Cardiac septum (tissue), 1 donor: Measurements from ENCODE around the gene TLE7. TPM values are rescaled to one million over a fixed set of nuclear protein-coding genes. Genes with fewer than 3 reads are reported as not detected.
A peak's percentile ranks its signal among the peaks of the same experiment; 100 is the strongest.

Source experiments
- DNase-seq: peaks from one replicate; pipeline ENCODE4 v3.0.0-alpha.2; 2020; ENCODE audit warnings: low spot score
- intact Hi-C: fragments of 100-400 bp; cut with DNase I; formaldehyde crosslinking; loops from one replicate; pipeline ENCODE4 v1.14.0; 2022
- long read RNA-seq: library from polyadenylated mRNA; unstranded; transcript quantifications from one replicate; pipeline ENCODE4 v2.0.0, GENCODE V29; 2021
- total RNA-seq: library from RNA; stranded (reverse); fragmentation: NEBNext Ultra II Directional; extraction: Animal tissue kit (Norgen Biotek cat#: 25700); gene quantifications from one replicate; pipeline ENCODE4 v1.2.1, GENCODE V29; 2021
- donor health status: DM: no; HTN: no; CAD: no.

The TLE7 gene
- total RNA-seq = not detected
- long read RNA-seq = 0 reads

DNA sequence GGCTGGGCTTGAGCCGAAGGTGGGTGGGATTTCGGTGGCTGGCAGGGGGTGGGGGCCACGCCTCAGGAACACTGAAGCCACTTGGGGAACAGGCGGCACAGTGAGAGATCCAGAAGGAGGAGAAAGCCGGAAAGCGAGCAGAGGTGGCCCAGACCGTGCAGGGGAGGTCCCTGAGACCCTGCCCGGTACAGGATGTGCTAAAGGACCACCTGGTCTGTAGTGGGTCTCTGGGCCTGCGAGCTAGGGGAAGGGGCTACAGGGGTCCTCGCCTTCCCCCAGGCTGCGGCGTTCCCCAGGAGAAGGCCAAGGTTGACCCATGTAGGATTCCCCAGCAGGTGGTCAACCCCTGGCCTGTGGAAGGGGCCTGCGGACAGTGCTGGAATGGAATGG, at the start of gene TLE7:
TSS of gene TLE7 (minus strand) at position 4 of the 390 bp plus-strand sequence. CDS start 8,730 bp downstream, outside the sequence.
- intact Hi-C loops = no loop called here
- DNase-seq = no peak

DNA sequence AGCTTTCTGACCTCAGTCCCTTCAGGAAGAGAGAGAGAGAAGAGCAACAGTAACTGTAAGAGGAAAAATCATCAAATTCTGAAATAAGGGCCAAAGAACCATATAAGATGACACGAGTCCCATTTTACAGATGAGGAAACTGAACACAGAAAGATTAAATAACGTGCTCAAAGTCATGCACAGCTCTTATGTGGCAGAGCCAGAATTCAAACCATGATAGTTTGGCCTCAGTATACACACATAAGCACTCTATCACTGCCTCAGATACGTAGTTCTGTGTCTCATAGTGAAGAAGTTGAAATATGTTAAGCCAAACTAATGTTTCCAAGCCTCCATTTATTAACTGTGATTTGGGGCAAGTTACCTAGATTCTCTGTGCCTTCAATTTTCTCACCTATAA, 49.2 kb upstream of the TLE7 start:
- intact Hi-C loops = no loop called here
- no peak for DNase-seq

DNA sequence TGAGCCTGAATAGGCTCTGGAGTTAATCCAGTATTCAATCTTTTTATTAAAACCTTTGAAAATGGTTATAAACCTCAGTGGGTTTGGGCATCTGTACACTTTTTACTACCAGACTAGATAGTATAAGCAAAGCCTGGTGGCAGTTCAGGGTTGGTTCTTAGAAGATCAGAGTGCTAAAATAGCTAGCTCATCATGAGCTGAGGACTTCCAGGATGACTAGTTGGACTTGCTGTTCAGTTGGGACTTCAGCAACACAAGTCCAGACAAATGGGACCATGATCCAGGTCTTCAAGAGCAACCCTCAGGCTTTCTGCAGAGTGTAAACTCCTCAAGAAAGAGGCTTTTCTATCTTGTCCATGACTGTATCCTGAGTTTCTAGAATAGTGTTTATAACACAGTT, 48.5 kb upstream of the TLE7 start:
- intact Hi-C loops = no loop called here
- DNase-seq = no peak

DNA sequence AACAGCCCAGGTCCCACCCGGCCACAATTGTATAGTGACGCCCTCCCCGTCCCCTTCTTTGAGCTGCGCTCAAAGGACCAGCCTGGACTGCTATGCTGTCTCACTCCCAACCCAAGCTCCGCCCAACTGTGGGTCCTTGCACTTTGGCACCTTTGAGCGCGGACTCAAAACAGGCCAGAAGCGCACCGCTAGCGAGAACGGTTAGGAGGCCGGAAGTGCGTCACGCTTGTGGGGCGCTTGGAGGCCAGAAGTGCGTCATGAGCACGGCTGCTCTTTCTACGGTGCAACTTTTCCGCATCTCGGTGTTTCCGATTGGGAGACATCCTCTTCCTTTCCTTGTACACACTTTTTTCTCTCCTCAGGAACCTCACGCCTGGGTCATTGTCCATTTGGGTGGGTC, 47.3 kb upstream of the TLE7 start, which contains the start of gene ZNF19:
TSS of gene ZNF19 (minus strand) at position 203 of the 400 bp plus-strand sequence. CDS start 7,210 bp downstream, outside the sequence.
- intact Hi-C loops = no loop called here
- DNase-seq = no peak

DNA sequence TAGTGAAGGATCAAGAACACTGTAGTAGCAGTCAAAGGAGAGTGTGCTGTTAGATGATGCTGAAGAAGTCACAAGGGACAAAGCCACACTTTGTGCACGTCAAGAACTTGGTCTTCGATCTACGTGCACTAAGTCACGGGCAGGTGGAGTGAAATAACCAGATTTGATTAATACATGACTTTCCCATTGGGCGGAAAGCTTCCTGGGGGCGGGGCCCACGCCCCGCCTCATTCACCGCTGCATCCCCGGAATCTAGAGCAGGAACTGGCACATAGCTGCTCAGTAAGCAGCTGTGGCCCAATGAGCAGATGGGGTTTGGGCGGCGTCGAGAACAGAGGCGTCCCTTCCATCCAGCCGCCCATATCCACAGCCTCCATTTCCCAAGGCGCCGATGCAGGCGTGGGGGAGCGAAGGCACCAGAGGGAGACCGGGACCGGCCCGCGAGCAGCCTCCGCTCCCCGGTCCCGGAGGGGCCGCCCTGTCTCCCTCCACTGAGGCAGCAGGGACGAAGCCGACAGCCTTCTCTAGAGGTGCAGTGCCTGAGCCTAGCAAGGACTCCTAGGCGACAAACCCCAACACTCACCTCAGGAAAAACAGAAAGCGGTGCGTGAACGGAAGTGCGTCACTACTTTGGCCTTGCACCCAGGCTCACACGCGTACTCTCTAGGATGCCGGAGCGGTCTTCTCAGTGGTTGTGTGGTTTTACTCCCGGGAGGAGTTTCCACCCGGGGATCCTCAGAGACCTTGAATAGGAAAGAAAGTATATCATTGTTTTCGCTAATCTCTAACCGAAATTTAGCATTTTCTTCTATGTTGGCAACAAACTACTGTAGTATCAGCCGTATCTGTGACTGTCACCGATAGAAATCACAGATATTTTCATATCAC, 42.4 kb upstream of the TLE7 start:
- intact Hi-C loops = loop anchor here (1.0 kb wide), 1 partner anchor 23 kb away; no protein-coding TSS in a partner anchor
- DNase-seq = peak; percentile 93

DNA sequence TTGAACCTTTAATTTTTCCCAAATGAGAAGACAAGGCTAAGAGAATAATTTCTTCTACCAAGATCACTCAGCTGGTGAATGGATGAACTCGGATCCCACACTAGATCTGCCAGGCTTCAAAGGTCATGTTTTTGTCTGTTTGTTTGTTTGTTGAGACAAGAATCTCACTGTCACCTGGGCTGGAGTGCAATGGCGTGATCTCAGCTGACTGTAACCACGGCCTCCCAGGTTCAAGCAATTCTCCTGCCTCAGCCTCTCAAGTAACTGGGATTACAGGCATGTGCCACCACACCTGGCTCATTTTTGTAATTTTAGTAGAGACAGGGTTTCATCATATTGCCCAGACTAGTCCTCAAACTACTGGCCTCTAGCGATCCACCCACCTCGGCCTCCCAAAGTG, 40.7 kb upstream of the TLE7 start:
- intact Hi-C loops = no loop called here
- DNase-seq = no peak

DNA sequence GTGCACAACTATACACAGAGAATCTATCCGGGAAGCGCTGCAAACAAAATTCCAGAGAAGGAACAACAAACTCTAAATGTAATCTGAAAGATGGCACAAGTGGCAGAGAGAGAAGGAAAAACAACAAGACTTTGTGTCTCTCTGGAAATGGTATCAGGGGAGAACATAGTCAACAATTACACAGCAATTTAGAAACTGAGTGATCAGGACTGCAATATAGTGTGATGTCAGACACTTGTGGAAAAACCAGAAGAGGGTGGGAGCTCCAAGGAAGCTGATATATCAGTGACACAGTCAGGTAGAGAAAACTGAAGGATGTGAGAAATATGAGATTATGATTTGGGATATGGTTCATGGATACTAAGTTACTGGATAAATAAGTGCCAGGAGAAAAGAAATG, 39.1 kb upstream of the TLE7 start:
- intact Hi-C loops = no loop called here
- no peak for DNase-seq

DNA sequence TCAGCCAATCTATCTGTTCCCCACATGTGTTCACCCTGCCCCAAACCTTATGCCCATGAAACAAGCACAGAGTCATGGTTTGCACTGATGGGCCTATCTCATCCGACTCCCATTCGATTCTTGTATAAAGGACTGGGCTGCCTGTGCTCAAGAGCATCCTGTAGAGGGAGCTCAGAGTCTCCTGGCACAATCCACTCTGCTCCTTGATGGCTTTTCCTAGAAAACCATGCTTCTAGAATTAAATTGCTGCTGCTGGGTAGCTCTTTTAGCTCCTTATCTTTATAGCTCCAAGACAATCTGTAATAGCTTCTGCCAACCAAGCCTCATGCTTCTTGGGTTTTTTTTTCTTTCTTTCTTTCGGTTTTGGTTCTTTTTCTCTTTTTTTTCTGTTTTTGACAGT, 37.6 kb upstream of the TLE7 start:
- intact Hi-C loops = no loop called here
- no peak for DNase-seq

DNA sequence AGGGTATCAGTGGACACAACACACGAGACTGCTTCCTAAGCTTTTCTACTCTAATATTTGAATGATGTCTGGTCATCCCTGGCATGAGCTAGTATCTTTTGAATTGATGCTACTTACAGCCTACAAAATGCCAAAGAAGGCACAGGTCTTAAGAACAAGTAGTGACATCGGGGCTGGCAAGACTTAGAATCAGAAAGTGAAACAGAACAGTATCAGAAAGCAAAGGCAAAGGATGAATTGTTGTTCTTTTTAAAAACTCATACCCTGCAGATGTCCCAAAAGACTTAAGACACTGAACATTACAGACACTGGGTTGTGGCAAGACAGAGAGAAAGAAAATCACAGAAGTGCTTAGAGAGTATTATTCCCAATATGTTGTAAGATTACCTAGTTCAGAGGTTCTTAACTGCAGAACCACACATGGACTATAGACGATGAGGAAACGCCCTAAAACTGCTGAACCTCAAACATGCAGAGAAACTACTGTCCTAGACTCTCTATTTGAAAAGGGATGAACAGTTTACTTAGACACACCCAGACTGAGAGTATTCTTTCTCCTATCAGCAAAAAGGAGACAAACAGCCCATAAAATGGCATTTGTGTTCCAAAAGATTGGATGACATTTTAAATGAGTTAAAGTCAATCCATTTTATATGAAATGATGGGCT, 34.7 kb upstream of the TLE7 start:
- DNase-seq = no peak
- intact Hi-C loops = no loop called here

DNA sequence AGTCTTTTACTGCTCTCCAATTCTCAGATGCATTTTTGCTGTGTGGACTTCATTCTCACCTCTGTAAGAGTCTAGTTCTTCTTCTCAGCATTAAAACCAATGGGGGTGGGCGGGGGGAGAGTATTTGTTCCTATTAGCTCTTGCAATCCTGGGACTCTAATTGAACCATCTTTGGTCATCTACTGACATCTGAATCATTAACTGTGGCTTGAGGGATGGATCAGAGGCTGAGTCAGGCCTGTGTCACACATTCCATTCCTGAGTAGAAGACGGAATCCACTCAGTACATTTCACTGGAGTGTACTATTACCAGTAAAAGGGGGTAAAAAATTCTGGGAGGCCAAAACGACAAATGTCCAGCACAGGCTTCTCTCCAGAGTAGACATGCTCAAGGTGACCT, 33.0 kb upstream of the TLE7 start:
- intact Hi-C loops = no loop called here
- DNase-seq = no peak

DNA sequence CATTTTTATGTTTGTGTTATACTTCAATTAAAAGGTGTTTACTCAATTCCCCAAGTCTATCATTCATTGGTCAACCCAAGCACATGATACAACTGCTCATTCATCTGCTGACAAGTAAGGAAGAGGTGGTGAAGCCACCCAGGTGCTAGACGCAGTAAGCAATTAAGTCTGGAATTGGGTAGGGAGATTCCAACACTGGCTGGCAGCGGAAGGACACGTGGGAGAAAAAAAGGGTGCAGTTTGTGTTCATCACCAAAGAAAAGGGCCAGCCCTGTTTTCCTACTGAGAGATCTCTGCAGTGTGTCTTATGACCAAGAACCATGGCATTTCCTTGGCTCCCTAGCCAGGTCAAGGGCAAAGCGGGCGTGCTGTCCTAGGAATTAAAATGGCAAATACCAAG, 32.0 kb upstream of the TLE7 start:
- intact Hi-C loops = no loop called here
- DNase-seq = no peak

DNA sequence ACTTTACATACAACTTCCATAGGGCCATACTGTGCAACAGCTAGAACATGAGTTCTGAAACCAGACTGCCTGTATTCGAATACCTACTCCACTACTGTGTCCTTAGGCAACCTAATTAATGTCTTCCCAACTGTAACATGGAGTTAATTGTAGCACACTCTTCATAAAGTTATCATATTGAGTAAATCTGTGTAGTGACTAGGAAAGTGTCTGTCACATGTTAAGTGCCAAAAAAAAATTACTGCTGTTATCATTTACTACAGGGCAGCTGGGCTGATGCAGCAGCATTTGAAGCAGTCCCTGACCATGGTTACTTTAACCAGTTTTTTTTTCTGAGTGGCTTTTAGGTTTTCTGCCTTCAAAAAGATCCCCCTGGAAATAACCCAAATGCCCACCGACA, 31.1 kb upstream of the TLE7 start:
- intact Hi-C loops = no loop called here

DNA sequence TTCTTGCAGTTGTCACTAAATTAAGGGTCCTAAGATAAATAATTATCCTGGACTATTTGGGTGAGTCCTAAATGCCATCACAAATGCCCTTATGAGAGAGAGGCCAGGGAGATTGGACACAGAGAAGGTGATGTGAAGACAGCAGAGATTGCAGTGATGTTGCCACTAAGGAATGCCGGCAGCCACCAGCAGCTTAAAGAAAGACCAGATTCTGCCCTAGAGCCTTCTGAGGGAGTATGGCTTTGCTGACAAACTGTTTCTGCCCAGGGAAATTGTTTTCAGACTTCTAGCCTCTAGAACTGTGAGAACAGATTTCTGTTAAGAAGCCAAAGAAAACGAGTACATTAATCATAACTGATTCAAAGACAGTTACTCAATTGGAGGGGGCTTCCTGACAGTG, 30.2 kb upstream of the TLE7 start:
- no peak for DNase-seq
- intact Hi-C loops = no loop called here

More for the DNA sequence above, 31.1 kb upstream of the TLE7 start:
- DNase-seq = no peak

DNA sequence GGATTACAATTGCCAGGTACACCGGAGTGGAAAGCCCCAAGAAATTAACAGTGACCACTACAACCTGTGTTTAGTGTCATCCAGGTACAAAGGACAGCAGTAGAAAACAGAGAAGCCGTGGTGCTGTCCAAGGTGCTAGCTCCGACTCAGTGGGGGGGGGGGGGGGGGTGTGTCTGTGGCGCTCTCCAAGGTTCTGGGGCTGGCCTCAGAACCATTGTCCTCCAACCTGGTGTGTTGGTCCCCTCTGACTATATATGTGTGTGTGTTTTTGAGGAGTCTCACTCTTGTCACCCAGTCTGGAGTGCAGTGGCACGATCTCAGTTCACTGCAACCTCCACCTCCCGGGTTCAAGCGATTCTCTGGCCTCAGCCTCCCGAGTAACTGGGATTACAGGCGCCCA, 26.0 kb upstream of the TLE7 start:
- intact Hi-C loops = no loop called here
- DNase-seq = no peak

DNA sequence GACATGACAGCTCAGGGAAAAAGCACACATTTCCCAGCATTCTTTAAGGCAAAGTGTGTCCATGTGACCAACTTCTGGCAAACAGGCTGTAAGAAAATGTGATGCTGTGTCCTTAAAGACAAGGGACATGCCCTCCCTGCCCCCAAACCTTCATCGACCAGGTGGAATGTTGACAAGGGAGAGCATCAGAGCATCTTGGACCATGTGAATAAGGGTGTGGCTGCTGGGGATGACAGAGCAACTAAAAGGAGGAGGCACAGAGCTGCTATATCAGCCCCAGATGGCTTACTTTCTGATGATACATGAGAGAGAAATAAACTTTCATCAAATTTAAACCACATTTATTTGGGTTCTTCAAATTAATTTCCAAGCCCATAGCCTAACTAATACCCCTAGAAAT, 22.4 kb upstream of the TLE7 start:
- intact Hi-C loops = no loop called here
- DNase-seq = no peak

DNA sequence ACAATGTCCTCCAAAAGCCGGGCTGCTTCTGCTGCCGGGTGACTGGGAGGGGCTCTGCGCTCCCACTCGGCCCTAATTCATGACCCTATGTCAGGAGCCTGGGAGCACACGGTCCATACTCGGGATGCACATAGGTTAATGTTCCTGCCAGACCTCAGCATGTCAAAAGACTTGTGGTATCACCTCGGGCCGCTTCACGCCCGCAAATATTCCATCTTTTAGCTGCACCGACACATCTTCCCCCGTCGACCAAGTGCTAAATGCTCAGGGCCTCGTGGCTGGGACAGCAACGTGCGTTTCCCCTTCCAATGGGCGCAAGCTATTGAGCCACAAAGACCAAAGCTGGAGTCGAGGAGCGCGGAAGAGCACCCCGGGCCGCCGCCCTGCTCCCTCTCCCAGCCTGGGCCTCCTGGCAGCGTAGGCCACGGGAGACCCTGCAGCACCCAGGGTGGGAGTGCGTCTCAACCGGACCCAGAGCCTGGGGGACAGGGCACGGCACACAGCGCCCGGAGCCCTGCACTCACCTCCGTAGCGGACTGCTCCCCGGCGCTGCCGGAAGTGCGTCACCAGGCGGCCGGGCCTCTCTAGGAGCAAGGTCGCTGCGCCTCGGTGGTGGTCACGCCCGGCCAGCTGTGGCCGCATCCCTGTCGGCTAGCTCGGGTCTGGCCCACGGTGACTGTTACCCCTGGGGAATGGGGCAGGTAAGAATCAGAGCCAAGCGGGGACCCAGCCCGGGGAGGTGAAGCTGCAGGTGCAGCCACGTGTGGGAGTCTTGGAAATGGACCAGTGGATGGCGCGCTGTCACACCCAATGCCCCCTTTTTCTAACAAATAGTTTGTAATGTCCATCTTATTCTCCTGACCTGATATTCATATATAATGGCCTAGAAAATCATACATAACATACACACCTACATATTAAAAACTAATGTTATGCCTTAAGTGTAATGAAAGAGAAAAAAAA, 20.1 kb upstream of the TLE7 start, which contains the start of gene ZNF23:
TSS of gene ZNF23 (minus strand) at position 562 of the 963 bp plus-strand sequence. CDS start 5,451 bp downstream, outside the sequence.
- intact Hi-C loops = loop anchor here (1.0 kb wide), 1 partner anchor 22 kb away; no protein-coding TSS in a partner anchor
- DNase-seq = peak; percentile 94

DNA sequence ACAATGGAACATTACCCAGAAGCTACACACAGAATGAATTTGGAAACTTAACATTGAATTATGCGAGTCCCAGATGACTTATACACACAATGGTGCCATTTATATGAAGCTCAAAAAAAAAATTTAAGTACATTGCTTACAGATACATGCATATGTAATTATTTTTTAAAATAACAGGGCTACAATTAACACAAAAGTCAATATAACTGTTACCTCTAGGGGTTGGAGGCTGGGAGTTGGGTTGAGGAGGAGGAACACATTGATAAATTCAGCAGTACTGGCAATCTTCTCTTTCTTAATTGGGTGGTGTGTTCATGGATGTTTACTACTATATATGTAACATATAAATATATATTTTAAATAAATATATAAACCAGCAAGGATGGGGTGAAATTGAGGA, 19.1 kb upstream of the TLE7 start:
- intact Hi-C loops = loop anchor here (1.0 kb wide), 1 partner anchor 23 kb away; no protein-coding TSS in a partner anchor
- no peak for DNase-seq

DNA sequence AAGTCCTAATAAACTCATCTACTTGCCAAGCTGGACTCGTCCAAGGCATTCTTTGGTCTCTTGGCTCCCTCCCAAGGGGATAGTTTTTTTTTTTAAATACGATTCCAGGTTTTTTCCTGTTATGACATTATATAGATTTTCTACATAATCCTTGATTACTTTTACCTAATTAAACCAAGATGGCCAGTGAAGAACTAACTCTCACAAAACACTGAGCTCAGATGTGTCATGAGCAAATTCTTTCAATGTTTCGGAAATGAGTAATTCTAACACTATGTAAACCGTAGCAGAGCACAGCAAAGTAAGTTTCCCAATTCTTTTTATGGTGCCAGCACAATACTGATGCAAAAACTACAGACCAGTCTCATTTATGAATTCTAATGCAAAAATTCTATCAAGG, 18.4 kb upstream of the TLE7 start:
- DNase-seq = no peak
- intact Hi-C loops = no loop called here

DNA sequence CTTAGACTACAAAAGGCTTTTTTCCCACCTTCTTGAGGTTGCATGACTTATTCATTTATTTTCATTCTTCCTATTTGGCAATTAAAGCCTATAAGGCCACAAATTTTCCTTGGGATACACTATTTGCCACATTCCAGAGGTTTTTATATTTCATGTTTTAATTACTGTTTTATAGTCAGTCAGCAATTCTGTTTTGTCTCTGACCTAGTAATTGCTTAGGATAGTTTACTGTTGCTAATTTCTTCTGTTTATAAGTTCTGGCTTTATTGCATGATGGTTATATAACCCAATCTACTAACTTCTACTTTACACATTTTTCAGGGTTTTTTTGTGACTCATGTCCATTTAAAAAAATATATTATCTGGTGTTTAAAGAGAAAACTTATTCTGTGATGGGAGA, 17.7 kb upstream of the TLE7 start:
- intact Hi-C loops = no loop called here
- no peak for DNase-seq

DNA sequence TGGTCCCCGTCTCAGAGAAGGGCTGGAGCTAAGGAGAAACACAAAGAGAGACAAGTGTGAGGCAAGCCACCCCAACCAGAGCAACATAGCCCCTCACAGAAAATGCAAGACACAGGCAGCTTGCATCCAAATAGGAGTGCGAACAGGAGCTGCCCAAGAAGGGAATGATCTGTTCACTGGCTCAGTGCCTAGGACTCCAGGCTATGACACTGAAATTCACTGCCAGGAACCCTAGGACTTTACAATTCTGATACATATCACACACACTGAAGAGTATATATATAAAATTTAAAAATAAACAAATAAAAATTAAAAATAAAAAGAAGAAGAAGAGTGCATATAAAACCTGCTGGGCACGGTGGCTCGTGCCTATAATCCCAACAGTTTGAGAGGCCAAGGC, 14.9 kb upstream of the TLE7 start:
- DNase-seq = no peak
- intact Hi-C loops = no loop called here
